Measurements from ENCODE around the gene SNRPD3. TPM values are rescaled to one million over a fixed set of nuclear protein-coding genes. Genes with fewer than 3 reads are reported as not detected.
"Not testable (repeated sequence)": the region's sequence is repeated elsewhere in the genome, so short reads cannot be mapped to it uniquely, and the experiment has no call there.

The SNRPD3 gene
- polyA plus RNA-seq, 10 donors, result 86.2 to 147 (median 105) TPM

- DNase-seq, result no peak
Measured at GRCh38 chr22:24526191-24526590, 29.6 kb upstream of the SNRPD3 start.

GRCh38 chr22:24529898-24530297 lies 25.9 kb upstream of the SNRPD3 start:
- no peak for DNase-seq

GRCh38 chr22:24530968-24531367 lies 24.8 kb upstream of the SNRPD3 start:
- not testable (repeated sequence) for DNase-seq

DNA sequence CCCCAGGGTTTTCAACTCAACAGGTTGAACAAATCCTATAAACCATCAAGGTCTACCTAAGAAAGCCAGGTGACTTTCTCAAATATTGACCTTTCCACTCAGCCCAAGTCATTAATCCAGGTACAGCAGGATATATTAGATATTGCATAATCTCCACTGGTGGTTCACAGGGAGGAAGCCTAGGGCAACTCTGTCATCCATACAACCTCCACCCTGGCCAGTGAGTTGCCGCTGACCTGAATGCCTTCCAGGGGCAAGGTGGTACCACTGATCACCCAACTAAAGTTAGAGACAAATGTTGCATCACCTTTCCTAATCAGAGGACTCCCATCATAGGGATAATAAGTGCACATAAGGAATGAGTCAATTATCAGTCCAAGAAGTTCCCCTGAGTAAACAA lies 23.7 kb upstream of the SNRPD3 start:
- DNase-seq, result no peak

- no peak for DNase-seq
Measured at GRCh38 chr22:24535348-24535747, 20.5 kb upstream of the SNRPD3 start.

DNA sequence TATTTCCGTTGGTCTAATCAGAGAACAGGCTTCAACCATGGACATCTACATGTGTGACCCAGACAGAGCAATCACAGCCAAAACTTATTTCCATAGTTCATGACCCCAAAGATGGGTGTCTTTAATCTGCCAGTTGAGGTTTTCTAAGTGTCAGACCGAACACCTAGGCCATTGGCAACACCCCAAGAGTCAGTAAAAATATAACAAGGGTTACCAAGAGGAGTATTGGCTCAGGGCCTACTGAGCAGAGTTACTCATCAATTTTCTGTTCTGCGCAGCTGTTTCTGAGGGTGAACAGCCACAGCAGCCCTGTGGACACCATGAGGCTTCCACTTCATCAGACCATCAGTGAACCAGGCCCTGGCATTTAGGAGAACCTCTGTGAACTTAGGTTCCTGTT lies 19.7 kb upstream of the SNRPD3 start:
- DNase-seq, result no peak

DNA sequence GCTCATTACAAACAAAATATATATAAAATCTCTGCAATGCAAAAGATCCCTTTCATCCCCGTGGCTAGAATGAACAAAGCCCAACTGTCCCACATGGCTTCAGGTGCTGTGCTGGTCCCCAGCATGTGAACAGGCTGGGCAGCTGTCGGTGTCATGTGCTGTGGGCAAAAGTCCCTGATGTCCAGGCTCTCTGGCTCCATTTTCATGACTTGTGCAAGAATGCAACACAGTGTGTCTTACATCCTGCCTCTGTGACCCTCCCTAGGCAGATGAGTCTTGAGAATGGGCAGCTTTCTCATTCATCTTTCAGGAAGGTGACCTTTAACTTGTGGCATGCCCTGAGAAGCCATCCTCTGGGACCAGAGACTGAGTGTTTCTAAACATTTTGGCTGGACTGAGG lies 15.3 kb upstream of the SNRPD3 start:
- DNase-seq, result no peak

- DNase-seq, result no peak
Measured at GRCh38 chr22:24541681-24542515, 13.9 kb upstream of the SNRPD3 start.

- peak in 2 of 3 donors; percentile 54 to 55 for DNase-seq
Measured at GRCh38 chr22:24542641-24543040, 13.2 kb upstream of the SNRPD3 start.

DNA sequence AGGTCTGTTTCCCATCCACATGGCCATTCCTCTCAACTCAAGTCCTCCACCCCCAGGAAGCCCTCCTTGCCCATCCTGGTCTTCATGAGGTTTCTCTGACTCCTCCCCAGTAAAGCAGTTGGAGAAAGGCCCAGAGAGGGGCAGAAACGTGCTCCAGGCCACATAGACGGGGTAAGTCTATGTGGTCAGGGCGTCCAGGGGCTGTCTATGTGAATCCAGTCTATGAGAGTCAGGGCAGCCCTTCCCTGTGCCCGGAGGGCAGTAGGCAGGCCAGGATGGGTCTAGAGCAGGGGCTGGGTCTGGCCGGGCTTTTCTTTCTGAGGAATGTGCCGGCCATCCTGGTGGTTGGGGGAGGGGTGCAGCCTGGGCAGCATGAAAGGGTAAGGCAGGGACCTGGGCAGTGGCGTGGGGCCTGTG lies 12.6 kb upstream of the SNRPD3 start:
- no peak for DNase-seq

- DNase-seq, result no peak
Measured at GRCh38 chr22:24543679-24544243, 12.0 kb upstream of the SNRPD3 start.

- DNase-seq, result no peak
Measured at GRCh38 chr22:24548812-24549211, 7.0 kb upstream of the SNRPD3 start.

- no peak for DNase-seq
Measured at GRCh38 chr22:24550028-24550901, 5.5 kb upstream of the SNRPD3 start.

- no peak for DNase-seq
Measured at GRCh38 chr22:24550902-24551435, 4.8 kb upstream of the SNRPD3 start.

DNA sequence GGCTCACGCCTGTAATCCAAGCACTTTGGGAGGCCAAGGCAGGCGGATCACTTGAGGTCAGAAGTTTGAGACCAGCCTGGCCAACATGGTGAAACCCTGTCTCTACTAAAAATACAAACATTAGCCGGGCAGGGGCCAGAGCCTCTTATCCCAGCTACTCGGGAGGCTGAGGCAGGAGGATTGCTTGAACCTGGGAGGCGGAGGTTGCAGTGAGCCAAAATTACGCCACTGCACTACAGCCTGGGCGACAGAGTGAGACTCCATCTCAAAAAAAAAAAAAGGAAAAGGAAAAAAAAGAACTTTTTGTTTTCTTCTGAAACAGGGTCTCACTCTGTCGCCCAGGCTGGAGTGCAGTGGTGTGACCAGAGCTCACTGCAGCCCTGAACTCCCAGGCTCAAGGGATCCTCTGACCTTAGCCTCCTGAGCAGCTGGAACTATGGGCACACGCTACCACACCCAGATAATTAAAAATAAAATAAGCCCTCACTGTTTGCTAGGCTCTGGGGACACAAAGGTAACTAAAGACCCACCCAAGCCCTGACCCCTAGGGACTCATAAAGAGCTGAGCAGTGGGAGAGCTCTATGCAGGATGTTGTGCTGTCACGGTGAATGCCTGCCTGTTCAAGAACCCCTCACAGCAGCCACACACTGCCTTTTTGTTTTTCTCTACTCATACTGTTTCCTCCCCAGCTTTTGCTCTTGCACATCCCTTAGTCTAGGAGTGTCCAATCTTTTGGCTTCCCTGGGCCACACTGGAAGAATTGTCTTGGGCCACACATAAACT lies 3.1 kb upstream of the SNRPD3 start:
- DNase-seq, result not testable (repeated sequence)

DNA sequence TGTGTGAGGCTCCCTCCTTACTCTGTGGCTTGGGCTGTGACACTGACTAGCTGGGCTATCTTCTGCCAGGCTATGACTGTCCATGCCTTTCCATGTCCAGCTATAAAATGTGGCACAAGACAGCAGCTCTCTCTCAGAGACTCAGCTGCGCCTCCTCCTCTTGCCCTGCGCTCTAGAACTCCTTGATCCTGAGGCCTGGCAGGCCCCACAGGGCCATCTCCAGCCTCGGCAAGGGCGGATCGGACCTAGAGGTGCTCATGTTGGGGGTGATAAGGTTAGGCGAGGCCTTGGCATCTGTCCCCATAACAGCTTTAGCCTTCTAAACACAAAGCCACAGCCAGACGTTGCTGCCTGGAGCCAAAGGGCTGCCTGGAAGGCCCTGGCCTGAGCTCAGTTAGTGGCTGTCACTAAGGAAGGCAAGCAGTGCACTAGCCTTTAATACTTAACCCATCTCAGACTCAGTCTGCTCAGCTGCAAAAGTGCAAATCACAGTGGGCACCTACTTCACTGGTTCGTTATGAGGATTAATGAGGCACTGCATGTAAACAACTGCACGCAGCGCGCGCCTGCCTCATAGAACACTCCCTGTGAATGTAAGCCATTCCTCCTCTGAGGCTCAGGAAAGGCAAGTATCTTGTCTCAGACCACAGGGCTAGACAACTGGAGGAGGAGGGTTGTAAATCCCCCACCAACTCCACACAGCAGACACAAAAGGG lies 2.0 kb upstream of the SNRPD3 start:
- DNase-seq, result peak; percentile 9 to 58 (median 18)

DNA sequence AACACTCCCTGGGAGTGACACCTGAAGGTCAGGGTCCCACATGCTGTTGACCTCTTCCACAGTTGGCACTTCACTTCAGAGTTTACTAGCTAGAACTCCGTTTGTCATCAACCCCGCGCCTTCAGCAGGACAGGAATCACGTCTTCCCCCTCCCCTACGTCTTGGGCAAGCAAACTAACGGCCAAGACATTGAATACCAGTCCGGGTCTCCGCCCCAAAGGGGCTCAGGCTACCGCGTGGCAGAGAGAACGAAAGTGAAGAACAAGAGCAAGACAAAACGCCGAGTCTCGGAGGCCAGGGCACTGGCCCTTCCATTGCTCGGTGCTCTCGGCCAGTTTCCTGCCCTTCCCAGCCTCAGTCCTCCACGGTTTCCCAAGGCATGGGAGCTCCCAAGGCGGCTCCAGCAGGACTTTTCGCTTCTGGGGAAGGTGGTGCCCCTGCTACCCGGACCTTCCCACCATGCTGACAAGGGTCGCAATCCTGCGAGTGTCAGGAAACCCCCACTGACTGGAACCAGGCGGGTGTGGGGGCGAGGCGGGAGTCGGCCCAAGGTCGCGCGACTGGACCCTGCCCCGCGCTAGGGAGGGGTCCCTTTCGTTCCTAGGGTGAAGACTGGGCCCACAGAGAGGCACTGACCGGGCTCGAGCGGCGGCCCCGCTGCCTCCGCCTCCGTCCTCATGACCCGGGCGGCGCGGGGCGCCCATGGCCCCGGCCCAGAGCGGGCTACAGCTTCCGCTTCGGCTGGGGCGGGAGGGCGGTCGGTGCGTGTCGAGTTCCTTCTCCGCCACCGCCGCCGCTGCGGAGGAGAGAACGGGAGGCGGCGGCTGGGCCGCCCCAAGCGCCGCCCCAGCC lies 1.3 kb upstream of the SNRPD3 start, which contains the start of gene GUCD1:
Gene GUCD1 (minus strand): TSS at position 826 of the 852 bp plus-strand sequence. CDS start 147 bp downstream, at position 679.
- DNase-seq, result peak in 2 of 3 donors; percentile 24 to 30

DNA sequence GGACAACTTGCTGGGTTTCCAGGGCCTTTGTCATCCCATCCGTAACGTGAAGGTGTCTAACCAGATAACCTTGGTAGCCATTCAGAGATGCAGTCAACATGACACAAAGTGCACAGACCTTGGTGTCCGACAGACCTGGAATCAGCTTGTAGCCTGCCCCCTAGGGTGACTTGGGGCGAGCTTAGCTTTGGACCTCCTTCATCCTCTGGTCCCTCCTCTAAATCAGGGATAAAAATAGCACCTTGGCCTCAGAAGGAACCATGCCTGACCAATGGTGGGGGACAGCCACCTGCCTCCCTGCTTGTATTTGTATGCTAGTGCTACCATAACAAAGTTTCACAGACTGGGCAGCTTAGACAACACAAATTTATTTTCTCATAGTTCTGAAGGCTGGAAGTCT lies 3.7 kb downstream of the SNRPD3 start:
- no peak for DNase-seq

- no peak for DNase-seq
Measured at GRCh38 chr22:24563246-24563645, 7.4 kb downstream of the SNRPD3 start.
